ENCODE results near the gene SLCO4C1.
A peak's percentile ranks its signal among the peaks of the same experiment; 100 is the strongest.
"Not testable (repeated sequence)": the region's sequence is repeated elsewhere in the genome, so short reads cannot be mapped to it uniquely, and the experiment has no call there.

SLCO4C1 gene, protein sequence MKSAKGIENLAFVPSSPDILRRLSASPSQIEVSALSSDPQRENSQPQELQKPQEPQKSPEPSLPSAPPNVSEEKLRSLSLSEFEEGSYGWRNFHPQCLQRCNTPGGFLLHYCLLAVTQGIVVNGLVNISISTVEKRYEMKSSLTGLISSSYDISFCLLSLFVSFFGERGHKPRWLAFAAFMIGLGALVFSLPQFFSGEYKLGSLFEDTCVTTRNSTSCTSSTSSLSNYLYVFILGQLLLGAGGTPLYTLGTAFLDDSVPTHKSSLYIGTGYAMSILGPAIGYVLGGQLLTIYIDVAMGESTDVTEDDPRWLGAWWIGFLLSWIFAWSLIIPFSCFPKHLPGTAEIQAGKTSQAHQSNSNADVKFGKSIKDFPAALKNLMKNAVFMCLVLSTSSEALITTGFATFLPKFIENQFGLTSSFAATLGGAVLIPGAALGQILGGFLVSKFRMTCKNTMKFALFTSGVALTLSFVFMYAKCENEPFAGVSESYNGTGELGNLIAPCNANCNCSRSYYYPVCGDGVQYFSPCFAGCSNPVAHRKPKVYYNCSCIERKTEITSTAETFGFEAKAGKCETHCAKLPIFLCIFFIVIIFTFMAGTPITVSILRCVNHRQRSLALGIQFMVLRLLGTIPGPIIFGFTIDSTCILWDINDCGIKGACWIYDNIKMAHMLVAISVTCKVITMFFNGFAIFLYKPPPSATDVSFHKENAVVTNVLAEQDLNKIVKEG

DNA sequence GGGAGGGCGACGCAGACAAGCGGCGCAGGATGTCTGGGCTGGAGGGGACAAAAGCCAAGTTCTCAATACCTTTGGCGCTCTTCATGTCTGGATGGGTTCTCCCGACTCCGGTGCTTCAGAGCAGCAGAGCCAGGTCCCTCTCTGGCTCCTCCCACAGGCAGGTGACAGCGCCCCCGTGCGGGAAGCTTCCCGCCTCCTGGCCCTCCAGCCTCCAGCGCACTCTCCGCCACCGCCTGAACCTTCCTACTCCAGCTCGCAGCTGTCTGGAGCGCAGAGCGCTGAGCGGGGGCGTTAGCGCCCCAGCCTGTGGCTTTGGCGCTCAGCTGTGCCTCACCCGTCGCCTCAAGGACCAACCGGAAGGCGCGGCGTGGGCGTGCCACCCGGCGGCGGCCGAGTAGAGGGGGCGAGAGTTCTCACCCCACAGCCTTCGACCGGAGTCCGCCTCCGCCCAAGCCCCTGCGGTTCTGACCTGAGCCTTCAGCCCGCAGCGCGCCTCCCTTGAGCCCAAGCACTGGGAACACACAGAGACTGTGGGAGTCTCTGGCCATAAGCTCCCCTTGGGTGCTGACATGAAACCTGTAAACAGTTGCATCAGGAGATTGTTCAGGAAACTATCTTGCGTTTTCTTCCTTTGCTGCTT lies at the start of gene SLCO4C1:
Gene SLCO4C1, minus strand, starts transcription at position 107 of the 640 bp plus-strand sequence. Its CDS starts 22 bp downstream, at position 85.
- peaks cover 8% of the 10 kb centered on the region for H3K27me3 ChIP-seq (ENCODE audit: control insufficient read depth, insufficient read depth, low read length)
- H3K36me3 ChIP-seq (ENCODE audit: control insufficient read depth, insufficient read depth, low read length) = no peaks in the 10 kb centered on the region
- H3K4me3 ChIP-seq (ENCODE audit: low read depth, low read length) = peak within 1 kb of the TSS; percentile 74
- H3K9me3 ChIP-seq (ENCODE audit: control insufficient read depth, insufficient read depth, low read length) = no peaks in the 10 kb centered on the region
- peak within 1 kb of the TSS; percentile 56; the same call in 1 of the 2 replicates for H3K9ac ChIP-seq (ENCODE audit: low read depth, low read length)
- H3K4me1 ChIP-seq (ENCODE audit: control insufficient read depth, insufficient read depth, low read length) = peaks cover 14% of the 10 kb centered on the region; the same call in 1 of the 2 replicates
- H3K27ac ChIP-seq (ENCODE audit: low read depth, low read length) = peak within 1 kb of the TSS; percentile 62

DNA sequence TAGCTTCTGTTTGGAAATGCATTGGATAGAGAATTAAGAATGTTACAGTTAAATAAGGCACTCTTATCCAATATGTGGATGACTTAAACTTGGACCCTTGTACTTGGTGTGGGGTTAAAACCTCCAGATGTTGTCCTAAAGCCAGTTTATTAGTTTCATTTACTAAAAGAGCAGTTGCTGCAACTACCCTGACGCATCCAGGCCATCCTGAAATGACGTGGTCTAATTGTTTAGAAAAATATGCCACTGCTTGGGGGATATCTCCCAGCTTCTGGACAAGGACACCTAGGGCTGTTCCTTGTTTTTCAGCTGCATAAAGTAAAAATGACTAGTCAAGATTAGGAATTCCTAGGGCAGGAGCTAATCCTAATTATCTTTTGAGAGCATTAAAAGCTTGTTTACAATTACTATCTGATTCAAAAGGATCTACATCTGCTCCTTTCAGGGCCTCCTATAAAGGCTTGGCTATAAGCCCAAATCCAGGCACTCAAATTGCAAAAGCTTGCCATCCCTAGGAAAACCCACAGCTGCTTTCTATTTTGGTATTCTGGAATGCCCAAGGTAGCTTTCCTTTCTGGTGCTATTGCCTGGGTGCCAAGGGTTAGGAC lies 45.7 kb upstream of the SLCO4C1 start:
- H3K27me3 ChIP-seq (ENCODE audit: control insufficient read depth, insufficient read depth, low read length) = peaks cover 18% of the 10 kb centered on the region
- H3K36me3 ChIP-seq (ENCODE audit: control insufficient read depth, insufficient read depth, low read length) = no peaks in the 10 kb centered on the region
- H3K9me3 ChIP-seq (ENCODE audit: control insufficient read depth, insufficient read depth, low read length) = no peaks in the 10 kb centered on the region
- no peaks in the 10 kb centered on the region for H3K4me1 ChIP-seq (ENCODE audit: control insufficient read depth, insufficient read depth, low read length)
- H3K27ac ChIP-seq (ENCODE audit: low read depth, low read length) = no peak overlapping the region
- no peak overlapping the region for H3K4me3 ChIP-seq (ENCODE audit: low read depth, low read length)
- no peak overlapping the region for H3K9ac ChIP-seq (ENCODE audit: low read depth, low read length)

DNA sequence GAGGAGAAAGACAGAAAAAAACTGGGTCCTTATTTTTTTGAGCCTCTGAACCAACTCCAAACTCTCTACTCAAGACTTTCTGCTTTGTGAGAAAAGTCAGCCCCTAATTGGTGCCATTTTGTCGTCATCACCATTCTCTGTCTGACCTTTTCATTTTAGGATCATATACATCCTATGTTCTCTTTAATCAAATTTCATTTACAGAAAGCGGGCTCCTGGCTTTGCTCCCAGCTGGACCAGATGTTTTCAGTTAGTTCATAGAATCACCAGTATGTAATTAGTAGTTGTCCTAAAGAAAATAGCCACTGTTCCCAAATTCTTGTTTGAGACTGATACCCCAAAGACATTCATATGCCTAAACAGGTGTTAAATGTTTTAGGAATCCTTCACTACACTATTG lies 28.6 kb upstream of the SLCO4C1 start:
- Histone ChIP-seq H3K9ac (ENCODE audit: low read depth, low read length) (no peak overlapping the region), H3K9me3 (ENCODE audit: control insufficient read depth, insufficient read depth, low read length) (no peaks in the 10 kb centered on the region), H3K27ac (ENCODE audit: low read depth, low read length) (no peak overlapping the region), H3K4me3 (ENCODE audit: low read depth, low read length) (no peak overlapping the region), H3K36me3 (ENCODE audit: control insufficient read depth, insufficient read depth, low read length) (no peaks in the 10 kb centered on the region), H3K4me1 (ENCODE audit: control insufficient read depth, insufficient read depth, low read length) (no peaks in the 10 kb centered on the region), H3K27me3 (ENCODE audit: control insufficient read depth, insufficient read depth, low read length) (no peaks in the 10 kb centered on the region)

- H3K27ac ChIP-seq (ENCODE audit: low read depth, low read length); H3K27me3 ChIP-seq (ENCODE audit: control insufficient read depth, insufficient read depth, low read length); H3K36me3 ChIP-seq (ENCODE audit: control insufficient read depth, insufficient read depth, low read length); H3K4me1 ChIP-seq (ENCODE audit: control insufficient read depth, insufficient read depth, low read length); H3K9ac ChIP-seq (ENCODE audit: low read depth, low read length); H3K9me3 ChIP-seq (ENCODE audit: control insufficient read depth, insufficient read depth, low read length); H3K4me3 ChIP-seq (ENCODE audit: low read depth, low read length): not testable (repeated sequence)
Measured at GRCh38 chr5:102318801-102319200, 22.7 kb upstream of the SLCO4C1 start.

DNA sequence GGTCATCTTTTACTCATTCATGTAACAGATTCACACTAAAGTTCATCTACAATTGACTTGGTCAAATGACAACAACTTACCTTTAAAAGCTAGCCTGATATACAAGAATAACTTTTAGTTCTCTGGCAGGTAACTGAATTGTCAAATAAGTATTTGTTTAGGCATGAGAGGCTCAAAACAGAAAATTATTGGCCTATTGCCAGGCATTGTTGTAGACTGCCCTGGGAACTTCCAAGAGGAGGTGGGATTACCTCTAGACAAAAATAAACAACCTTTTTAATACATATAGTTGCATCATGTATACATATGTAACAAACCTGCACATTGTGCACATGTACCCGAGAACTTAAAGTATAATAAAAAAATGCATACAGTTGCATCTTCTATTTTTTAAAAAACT lies 18.2 kb upstream of the SLCO4C1 start:
- H3K27ac ChIP-seq (ENCODE audit: low read depth, low read length) = no peak overlapping the region
- H3K4me1 ChIP-seq (ENCODE audit: control insufficient read depth, insufficient read depth, low read length) = no peaks in the 10 kb centered on the region
- no peaks in the 10 kb centered on the region for H3K36me3 ChIP-seq (ENCODE audit: control insufficient read depth, insufficient read depth, low read length)
- no peaks in the 10 kb centered on the region for H3K27me3 ChIP-seq (ENCODE audit: control insufficient read depth, insufficient read depth, low read length)
- H3K9ac ChIP-seq (ENCODE audit: low read depth, low read length) = no peak overlapping the region
- H3K4me3 ChIP-seq (ENCODE audit: low read depth, low read length) = no peak overlapping the region
- no peaks in the 10 kb centered on the region for H3K9me3 ChIP-seq (ENCODE audit: control insufficient read depth, insufficient read depth, low read length)

GRCh38 chr5:102313912-102314311 lies 17.8 kb upstream of the SLCO4C1 start:
- no peaks in the 10 kb centered on the region for H3K27me3 ChIP-seq (ENCODE audit: control insufficient read depth, insufficient read depth, low read length)
- H3K27ac ChIP-seq (ENCODE audit: low read depth, low read length) = no peak overlapping the region
- no peaks in the 10 kb centered on the region for H3K9me3 ChIP-seq (ENCODE audit: control insufficient read depth, insufficient read depth, low read length)

DNA sequence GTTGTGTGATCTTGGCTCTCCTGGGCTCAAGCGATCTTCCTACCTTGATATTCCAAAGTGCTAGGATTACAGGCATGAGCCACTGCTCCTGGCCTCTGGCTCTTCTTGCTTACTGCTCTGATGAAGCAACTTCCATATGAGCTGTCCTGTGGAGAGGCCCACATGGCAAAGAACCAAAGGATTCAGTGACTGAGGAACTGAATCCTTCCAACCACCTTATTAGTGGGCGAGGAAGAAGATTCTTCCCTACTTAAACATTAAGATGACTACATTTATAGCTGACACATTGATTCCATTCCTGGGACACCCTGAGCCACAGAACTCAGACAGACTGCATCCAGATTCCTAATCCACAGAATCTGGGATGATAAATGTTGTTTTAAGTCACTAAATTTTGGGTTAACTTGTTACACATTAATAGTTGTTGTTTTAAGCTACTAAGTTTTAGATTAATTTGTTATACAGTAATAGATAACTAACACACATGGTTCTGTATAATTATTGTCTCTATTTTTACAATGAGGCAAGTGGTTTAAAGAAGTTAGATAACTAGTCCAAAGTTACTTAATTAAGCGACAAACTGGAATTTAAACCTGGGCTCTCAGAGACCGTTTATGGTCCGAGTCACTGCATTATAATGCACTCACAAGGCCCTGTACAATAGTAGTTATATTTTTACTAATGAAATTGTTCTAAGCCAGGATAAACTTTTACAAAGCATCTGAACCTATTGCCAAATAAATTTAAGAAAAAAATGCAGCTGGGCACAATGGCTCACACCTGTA lies 16.7 kb upstream of the SLCO4C1 start:
- Histone ChIP-seq H3K4me1 (ENCODE audit: control insufficient read depth, insufficient read depth, low read length) (no peaks in the 10 kb centered on the region), H3K27me3 (ENCODE audit: control insufficient read depth, insufficient read depth, low read length) (no peaks in the 10 kb centered on the region), H3K27ac (ENCODE audit: low read depth, low read length) (no peak overlapping the region), H3K9me3 (ENCODE audit: control insufficient read depth, insufficient read depth, low read length) (no peaks in the 10 kb centered on the region), H3K9ac (ENCODE audit: low read depth, low read length) (no peak overlapping the region), H3K4me3 (ENCODE audit: low read depth, low read length) (no peak overlapping the region), H3K36me3 (ENCODE audit: control insufficient read depth, insufficient read depth, low read length) (no peaks in the 10 kb centered on the region)

More at GRCh38 chr5:102313912-102314311, 17.8 kb upstream of the SLCO4C1 start:
- no peak overlapping the region for H3K4me3 ChIP-seq (ENCODE audit: low read depth, low read length)
- no peaks in the 10 kb centered on the region for H3K36me3 ChIP-seq (ENCODE audit: control insufficient read depth, insufficient read depth, low read length)
- H3K9ac ChIP-seq (ENCODE audit: low read depth, low read length) = no peak overlapping the region
- no peaks in the 10 kb centered on the region for H3K4me1 ChIP-seq (ENCODE audit: control insufficient read depth, insufficient read depth, low read length)

DNA sequence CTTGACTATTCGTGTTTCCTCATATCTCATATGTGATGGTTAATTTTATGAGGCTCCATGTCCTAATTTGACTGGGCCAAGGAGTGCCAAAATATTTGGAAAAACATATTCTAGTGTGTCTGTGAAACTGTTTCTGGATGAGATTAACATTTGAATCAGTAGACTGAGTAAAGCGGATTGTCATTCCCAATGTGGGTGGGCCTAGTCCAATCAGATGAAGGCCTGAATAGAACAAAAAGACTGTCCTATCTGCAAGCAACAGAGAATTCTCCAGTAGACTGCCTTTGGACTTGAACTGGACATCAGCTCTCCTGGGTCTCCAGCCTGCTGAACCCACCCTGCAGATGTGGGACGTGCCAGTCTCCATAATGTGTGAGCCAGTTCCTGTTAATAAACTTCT lies 13.5 kb upstream of the SLCO4C1 start:
- Histone ChIP-seq H3K27ac (ENCODE audit: low read depth, low read length) (no peak overlapping the region), H3K9me3 (ENCODE audit: control insufficient read depth, insufficient read depth, low read length) (no peaks in the 10 kb centered on the region), H3K4me3 (ENCODE audit: low read depth, low read length) (no peak overlapping the region), H3K27me3 (ENCODE audit: control insufficient read depth, insufficient read depth, low read length) (no peaks in the 10 kb centered on the region), H3K9ac (ENCODE audit: low read depth, low read length) (no peak overlapping the region), H3K4me1 (ENCODE audit: control insufficient read depth, insufficient read depth, low read length) (no peaks in the 10 kb centered on the region), H3K36me3 (ENCODE audit: control insufficient read depth, insufficient read depth, low read length) (no peaks in the 10 kb centered on the region)

DNA sequence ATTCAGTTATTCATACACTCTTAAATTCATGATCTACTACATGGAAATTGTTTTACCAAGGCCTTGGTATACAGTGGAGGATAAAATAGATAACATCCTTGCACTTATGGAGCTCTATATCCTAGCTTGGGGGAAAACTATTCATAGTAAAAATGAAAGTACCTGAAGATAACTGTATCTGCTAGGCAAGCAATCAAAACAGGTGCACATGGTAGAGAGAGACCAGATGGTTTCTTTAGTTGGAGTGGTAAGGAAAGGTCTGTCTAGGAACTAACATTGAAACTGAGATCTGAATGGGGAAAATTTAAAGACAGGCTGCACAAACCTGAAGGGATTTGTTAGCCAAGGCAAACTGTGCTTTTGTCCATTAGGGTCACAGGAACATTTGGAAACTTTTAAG lies 11.1 kb upstream of the SLCO4C1 start:
- Histone ChIP-seq H3K27ac (ENCODE audit: low read depth, low read length) (no peak overlapping the region), H3K9ac (ENCODE audit: low read depth, low read length) (no peak overlapping the region), H3K36me3 (ENCODE audit: control insufficient read depth, insufficient read depth, low read length) (no peaks in the 10 kb centered on the region), H3K27me3 (ENCODE audit: control insufficient read depth, insufficient read depth, low read length) (no peaks in the 10 kb centered on the region), H3K9me3 (ENCODE audit: control insufficient read depth, insufficient read depth, low read length) (no peaks in the 10 kb centered on the region), H3K4me1 (ENCODE audit: control insufficient read depth, insufficient read depth, low read length) (no peaks in the 10 kb centered on the region), H3K4me3 (ENCODE audit: low read depth, low read length) (no peak overlapping the region)

DNA sequence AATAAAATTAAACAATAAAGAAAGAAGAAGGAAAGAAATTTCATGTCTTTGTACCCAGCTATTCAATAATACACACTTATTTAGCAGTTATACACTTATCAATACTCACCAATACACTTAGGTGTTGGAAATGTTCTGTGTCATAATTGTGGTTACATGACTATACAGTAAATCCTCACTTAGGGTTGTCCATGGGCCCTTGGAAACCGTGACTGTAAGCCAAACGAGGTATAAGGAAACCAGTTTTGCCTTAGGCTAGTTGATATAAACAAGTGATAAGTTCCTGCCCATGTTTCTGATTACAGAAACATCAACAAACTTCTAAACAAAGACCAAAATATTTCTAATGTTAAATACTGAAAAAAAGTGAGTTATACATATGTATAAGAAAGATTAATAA lies 10.0 kb upstream of the SLCO4C1 start:
- Histone ChIP-seq H3K27ac (ENCODE audit: low read depth, low read length) (no peak overlapping the region), H3K36me3 (ENCODE audit: control insufficient read depth, insufficient read depth, low read length) (no peaks in the 10 kb centered on the region), H3K9ac (ENCODE audit: low read depth, low read length) (no peak overlapping the region), H3K9me3 (ENCODE audit: control insufficient read depth, insufficient read depth, low read length) (no peaks in the 10 kb centered on the region), H3K4me1 (ENCODE audit: control insufficient read depth, insufficient read depth, low read length) (no peaks in the 10 kb centered on the region), H3K27me3 (ENCODE audit: control insufficient read depth, insufficient read depth, low read length) (no peaks in the 10 kb centered on the region), H3K4me3 (ENCODE audit: low read depth, low read length) (no peak overlapping the region)

Measured in HUES48 (cell line).